ENCODE results near the gene ASB1. TPM values are rescaled to one million over a fixed set of nuclear protein-coding genes. Genes with fewer than 3 reads are reported as not detected.

Gene ASB1
- total and polyA plus RNA-seq, 2 of the 13 experiments (the other 11 are each of a cell fraction or from before 2014, with no cell fraction given), result 48.6 to 49.2 TPM

DNA sequence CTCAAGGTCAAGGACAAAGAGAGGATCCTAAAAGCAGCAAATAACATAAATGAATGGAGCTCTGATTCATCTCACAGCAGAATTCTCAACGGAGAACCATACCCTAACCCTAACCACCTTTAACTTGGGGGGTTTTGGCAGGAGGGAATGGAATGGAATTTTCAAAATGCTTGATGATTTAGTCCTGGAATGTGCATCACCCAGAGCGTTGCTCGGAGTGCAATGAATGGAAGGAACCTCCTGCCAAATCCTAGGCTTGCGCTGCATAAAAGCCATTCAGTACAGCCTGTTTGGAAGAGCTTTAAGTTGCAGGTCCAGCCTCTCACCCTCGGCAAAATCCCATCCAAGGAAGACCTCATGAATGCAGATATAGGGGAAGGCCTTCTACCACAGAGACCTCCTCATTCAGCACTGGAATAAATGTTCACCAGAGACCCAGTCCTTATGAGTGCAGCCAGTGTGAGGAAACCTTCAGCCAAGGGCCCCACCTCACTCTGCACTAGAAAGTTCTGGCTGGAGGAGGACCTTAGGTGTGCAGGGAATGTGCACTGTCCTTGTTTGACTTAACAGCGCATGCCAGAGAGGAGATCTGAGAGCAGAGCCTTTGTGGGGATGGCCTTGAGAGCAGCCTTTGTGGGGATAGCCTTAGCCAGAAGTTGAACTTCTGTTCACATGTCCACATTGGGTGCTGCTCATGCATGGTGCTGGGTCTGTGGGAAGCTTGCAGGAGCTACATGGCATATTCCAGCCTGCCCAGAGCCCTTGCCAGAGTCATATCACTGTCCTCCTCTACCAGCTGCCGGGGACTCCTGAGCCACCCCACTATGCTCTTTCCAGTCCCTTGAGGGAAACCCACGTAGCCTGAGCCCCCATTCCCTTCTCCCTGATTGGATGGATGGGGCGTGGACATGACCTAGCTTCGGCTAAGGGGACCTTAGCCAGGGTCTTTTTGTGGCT lies 30.5 kb downstream of the ASB1 start (continued):
- TF ChIP-seq, protein P1, sequence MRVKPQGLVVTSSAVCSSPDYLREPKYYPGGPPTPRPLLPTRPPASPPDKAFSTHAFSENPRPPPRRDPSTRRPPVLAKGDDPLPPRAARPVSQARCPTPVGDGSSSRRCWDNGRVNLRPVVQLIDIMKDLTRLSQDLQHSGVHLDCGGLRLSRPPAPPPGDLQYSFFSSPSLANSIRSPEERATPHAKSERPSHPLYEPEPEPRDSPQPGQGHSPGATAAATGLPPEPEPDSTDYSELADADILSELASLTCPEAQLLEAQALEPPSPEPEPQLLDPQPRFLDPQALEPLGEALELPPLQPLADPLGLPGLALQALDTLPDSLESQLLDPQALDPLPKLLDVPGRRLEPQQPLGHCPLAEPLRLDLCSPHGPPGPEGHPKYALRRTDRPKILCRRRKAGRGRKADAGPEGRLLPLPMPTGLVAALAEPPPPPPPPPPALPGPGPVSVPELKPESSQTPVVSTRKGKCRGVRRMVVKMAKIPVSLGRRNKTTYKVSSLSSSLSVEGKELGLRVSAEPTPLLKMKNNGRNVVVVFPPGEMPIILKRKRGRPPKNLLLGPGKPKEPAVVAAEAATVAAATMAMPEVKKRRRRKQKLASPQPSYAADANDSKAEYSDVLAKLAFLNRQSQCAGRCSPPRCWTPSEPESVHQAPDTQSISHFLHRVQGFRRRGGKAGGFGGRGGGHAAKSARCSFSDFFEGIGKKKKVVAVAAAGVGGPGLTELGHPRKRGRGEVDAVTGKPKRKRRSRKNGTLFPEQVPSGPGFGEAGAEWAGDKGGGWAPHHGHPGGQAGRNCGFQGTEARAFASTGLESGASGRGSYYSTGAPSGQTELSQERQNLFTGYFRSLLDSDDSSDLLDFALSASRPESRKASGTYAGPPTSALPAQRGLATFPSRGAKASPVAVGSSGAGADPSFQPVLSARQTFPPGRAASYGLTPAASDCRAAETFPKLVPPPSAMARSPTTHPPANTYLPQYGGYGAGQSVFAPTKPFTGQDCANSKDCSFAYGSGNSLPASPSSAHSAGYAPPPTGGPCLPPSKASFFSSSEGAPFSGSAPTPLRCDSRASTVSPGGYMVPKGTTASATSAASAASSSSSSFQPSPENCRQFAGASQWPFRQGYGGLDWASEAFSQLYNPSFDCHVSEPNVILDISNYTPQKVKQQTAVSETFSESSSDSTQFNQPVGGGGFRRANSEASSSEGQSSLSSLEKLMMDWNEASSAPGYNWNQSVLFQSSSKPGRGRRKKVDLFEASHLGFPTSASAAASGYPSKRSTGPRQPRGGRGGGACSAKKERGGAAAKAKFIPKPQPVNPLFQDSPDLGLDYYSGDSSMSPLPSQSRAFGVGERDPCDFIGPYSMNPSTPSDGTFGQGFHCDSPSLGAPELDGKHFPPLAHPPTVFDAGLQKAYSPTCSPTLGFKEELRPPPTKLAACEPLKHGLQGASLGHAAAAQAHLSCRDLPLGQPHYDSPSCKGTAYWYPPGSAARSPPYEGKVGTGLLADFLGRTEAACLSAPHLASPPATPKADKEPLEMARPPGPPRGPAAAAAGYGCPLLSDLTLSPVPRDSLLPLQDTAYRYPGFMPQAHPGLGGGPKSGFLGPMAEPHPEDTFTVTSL (CRISPR knock-in tag; IDR thresholded peaks at IDR 0.05; ENCODE audit: borderline replicate concordance), result peak; percentile 37; the same call in 1 of the 2 replicates
- peak; percentile 63 for TF ChIP-seq ELF3 (CRISPR knock-in tag; IDR thresholded peaks at IDR 0.05)
- no peak for TF ChIP-seq FOSL1 (CRISPR knock-in tag; IDR thresholded peaks at IDR 0.05; ENCODE audit: borderline replicate concordance)
- TF ChIP-seq, protein P2, sequence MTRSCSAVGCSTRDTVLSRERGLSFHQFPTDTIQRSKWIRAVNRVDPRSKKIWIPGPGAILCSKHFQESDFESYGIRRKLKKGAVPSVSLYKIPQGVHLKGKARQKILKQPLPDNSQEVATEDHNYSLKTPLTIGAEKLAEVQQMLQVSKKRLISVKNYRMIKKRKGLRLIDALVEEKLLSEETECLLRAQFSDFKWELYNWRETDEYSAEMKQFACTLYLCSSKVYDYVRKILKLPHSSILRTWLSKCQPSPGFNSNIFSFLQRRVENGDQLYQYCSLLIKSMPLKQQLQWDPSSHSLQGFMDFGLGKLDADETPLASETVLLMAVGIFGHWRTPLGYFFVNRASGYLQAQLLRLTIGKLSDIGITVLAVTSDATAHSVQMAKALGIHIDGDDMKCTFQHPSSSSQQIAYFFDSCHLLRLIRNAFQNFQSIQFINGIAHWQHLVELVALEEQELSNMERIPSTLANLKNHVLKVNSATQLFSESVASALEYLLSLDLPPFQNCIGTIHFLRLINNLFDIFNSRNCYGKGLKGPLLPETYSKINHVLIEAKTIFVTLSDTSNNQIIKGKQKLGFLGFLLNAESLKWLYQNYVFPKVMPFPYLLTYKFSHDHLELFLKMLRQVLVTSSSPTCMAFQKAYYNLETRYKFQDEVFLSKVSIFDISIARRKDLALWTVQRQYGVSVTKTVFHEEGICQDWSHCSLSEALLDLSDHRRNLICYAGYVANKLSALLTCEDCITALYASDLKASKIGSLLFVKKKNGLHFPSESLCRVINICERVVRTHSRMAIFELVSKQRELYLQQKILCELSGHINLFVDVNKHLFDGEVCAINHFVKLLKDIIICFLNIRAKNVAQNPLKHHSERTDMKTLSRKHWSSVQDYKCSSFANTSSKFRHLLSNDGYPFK (CRISPR knock-in tag; IDR thresholded peaks at IDR 0.05; ENCODE audit: borderline replicate concordance), result peak; percentile 52; the same call in 1 of the 2 replicates
- no peak for TF ChIP-seq ZNF180 (CRISPR knock-in tag; IDR thresholded peaks at IDR 0.05; ENCODE audit: borderline replicate concordance, low read depth)
- TF ChIP-seq ZFP36L2 (CRISPR knock-in tag; IDR thresholded peaks at IDR 0.05), result no peak
- TF ChIP-seq TBX2 (CRISPR knock-in tag; IDR thresholded peaks at IDR 0.05; ENCODE audit: borderline replicate concordance), result peak; percentile 76
- peak; percentile 73 for TF ChIP-seq ZNF605 (CRISPR knock-in tag; IDR thresholded peaks at IDR 0.05)
- TF ChIP-seq HMGA1 (CRISPR knock-in tag; conservative IDR thresholded peaks at IDR 0.05), result no peak
- TF ChIP-seq PHF21A (CRISPR knock-in tag; IDR thresholded peaks at IDR 0.05), result peak; percentile 48; the same call in 1 of the 2 replicates
- TF ChIP-seq ZNF253 (CRISPR knock-in tag; IDR thresholded peaks at IDR 0.05; ENCODE audit: borderline replicate concordance), result 0 out of 2 replicates have a peak, but pooled peaks have one; percentile 82
- no peak for TF ChIP-seq SATB2 (CRISPR knock-in tag; IDR thresholded peaks at IDR 0.05)
- TF ChIP-seq KLF11 (CRISPR knock-in tag; IDR thresholded peaks at IDR 0.05), result no peak
- no peak; the same call in 1 of the 2 replicates for TF ChIP-seq ZBTB21 (CRISPR knock-in tag; IDR thresholded peaks at IDR 0.05)
- TF ChIP-seq, protein P3, sequence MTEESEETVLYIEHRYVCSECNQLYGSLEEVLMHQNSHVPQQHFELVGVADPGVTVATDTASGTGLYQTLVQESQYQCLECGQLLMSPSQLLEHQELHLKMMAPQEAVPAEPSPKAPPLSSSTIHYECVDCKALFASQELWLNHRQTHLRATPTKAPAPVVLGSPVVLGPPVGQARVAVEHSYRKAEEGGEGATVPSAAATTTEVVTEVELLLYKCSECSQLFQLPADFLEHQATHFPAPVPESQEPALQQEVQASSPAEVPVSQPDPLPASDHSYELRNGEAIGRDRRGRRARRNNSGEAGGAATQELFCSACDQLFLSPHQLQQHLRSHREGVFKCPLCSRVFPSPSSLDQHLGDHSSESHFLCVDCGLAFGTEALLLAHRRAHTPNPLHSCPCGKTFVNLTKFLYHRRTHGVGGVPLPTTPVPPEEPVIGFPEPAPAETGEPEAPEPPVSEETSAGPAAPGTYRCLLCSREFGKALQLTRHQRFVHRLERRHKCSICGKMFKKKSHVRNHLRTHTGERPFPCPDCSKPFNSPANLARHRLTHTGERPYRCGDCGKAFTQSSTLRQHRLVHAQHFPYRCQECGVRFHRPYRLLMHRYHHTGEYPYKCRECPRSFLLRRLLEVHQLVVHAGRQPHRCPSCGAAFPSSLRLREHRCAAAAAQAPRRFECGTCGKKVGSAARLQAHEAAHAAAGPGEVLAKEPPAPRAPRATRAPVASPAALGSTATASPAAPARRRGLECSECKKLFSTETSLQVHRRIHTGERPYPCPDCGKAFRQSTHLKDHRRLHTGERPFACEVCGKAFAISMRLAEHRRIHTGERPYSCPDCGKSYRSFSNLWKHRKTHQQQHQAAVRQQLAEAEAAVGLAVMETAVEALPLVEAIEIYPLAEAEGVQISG (CRISPR knock-in tag; IDR thresholded peaks at IDR 0.05), result peak; percentile 67

All from HepG2 (cell line).